GM18873 (cell line): ENCODE measurements around the gene BID.
"Not testable (repeated sequence)": the region's sequence is repeated elsewhere in the genome, so short reads cannot be mapped to it uniquely, and the experiment has no call there.

Source experiments
- ATAC-seq: cut with Tn5 transposase; IDR thresholded peaks from one replicate; pipeline ENCODE4 v1.9.1; 2021; ENCODE audit warnings: mild to moderate bottlenecking, moderate library complexity, moderate number of reproducible peaks; ENCODE audit not compliant: unreplicated experiment, low FRiP score

The BID gene

DNA sequence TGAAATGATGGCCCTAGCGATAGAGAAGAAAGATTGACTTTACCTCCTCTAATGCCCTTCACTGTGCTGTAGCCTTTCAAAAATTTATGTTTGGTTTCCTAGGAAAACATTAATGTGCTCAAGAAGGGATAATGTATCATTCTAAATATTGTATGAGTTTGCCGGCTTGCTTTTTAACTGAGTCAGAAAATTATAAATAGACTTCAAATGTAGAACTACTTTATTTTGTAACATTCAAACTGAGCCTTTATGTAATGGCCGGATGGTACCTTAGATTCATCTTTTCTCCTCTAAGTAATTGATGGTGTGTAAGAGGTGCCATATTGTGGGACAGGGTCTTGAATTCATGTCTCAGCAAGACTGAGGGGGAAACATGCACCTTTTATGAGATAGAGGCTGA lies 57.7 kb downstream of the BID start:
- no peak for ATAC-seq

DNA sequence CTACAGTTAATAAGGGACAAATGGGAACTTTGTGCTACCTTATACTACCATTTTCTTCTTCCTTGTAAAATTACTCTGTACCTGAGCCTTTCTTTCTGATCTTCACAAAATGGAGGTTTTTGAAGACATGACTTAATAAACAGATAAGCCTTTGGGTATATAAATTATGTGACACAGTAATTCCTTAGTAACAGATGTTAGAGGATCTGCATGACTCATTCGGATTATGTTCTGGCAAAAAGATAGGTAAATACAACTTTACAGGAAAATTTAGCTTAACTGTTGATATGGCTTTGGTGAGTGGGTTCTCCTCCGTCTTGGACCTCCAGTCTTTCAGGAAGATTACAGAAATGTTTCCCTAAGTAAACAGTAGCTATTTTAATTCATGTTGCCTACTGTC lies 61.8 kb downstream of the BID start:
- no peak for ATAC-seq

- ATAC-seq, result no peak
Observed at GRCh38 chr22:17710023-17710422, 64.2 kb downstream of the BID start.

GRCh38 chr22:17707526-17707925 lies 66.7 kb downstream of the BID start:
- ATAC-seq, result no peak

DNA sequence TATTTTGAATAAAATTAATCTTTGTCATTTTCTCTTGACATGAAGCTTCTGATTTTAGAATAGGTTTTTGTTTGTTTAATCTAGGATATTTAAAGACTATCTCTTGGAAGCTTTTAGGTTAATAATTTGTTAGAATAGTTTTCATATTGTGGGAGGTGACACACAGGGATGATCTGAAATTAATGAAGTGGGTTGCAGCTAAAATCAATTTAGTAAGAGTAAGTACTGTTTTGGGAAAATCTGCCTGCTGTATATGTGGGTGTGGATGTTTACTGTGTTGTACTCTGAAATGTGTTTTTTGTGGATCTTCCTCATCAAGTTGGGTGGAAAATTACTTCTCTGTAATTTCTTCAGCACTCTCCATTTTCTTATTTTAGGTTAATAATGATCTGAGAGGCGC lies 67.3 kb downstream of the BID start:
- ATAC-seq, result no peak

DNA sequence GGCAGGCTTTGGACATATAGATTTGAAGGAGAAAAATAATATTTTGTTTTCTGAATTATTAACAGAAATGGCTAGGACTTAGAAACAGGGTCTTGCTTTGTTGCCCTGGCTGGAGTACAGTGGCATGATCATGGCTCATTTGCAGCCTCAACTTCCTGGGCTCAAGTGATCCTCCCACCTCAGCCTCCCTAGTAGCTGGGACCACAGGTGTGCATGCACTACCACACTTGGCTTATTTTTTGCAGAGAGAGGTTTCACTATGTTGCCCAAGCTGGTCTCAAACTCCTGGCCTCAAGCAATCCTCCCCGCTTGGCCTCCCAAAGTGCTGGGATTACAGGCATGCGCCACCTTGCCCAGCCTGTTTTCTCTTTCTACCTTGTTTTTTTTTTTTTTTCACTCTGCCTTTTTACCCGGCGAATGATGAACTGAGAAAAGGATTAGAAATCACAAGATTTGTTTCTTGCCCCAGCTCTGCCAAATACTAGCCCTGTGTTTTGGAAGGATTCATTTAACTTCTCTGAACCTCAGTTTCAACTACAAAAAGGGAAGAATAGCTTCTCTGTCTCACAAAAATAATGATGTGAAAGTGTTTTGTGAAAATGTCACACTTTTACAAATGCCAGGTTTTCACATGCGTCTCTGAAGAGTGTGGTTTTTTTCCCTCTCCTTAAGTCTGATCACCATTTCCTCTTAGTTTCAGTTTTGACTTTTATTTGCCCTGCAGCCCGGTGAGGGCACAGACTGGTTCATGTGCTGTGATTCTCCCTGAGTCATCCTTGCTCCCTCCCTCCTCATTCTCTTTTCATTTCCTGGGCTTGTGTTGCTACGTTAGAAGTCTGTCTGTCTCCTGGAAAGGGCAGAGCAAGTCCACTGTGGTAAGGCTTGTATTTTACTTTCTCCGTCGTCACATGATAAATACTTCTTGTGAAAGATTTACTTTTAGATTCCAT lies 68.0 kb downstream of the BID start:
- peak; percentile 64 for ATAC-seq

- no peak for ATAC-seq
Observed at GRCh38 chr22:17705546-17705945, 68.7 kb downstream of the BID start.

DNA sequence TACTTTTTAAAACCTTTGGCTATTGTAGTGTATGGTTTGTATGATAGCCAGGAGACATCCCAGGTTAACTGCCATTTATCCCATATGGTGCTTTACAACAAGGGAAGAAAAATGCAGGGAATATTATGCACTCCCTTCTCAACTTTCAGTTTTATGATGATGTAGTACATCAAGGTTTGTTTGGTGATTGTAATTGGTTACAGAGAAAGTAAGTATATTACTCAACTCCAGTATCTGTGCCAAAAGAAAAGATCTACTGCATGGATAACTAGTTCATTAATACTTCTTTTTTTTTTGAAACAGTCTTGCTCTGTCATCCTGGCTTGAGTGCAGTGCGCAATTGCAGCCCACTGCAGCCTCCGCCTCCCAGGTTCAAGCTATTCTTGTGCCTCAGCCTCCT lies 70.5 kb downstream of the BID start:
- ATAC-seq, result no peak

DNA sequence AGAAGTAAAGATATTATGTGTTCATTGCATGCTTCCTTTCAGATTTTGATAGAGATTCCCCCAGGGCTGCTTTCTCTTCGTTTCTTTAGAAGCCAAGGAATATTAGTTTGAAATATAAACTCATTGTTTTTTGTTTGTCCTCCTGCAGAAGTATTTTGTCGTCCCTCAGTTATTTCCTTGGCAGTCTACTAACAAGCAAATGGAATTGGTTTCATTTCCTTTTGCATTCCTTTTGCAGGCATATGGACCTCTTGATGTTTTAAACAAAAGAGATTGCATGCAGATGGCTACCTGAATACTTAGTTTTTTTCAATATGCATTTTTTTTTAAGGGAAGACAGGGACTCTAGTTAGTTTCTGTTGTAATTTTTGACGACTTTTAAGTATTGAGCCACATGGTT lies 73.5 kb downstream of the BID start:
- ATAC-seq, result no peak

DNA sequence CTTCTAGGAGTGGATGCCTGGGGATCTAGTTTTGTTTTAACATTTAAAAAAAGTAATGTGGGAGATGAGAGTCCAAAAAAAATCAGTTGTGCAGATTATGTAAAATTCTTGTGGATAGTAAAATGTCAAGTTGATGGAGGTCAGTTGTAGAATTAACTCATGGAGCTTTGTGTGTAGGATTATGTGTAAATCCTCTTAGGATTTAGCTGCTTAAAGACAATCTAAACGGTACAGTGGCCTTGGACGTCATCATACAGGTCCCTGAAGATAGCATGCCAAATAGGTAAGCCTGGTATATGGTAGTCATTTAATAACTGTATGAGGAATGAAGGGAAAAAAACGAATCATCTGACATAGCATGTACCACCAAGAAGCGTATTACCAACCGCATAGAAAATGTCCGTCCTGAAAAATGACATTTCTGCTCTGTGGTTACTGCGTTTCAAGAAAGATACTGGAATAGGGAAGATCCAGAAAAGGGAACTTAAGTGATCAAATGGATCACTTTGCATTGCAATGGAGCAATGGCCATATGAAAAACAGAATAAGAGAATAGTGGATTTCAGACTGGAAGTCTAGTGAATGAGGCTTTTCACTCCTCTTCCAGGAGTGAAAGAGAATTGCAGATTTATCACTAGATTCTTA lies 74.5 kb downstream of the BID start:
- no peak for ATAC-seq

DNA sequence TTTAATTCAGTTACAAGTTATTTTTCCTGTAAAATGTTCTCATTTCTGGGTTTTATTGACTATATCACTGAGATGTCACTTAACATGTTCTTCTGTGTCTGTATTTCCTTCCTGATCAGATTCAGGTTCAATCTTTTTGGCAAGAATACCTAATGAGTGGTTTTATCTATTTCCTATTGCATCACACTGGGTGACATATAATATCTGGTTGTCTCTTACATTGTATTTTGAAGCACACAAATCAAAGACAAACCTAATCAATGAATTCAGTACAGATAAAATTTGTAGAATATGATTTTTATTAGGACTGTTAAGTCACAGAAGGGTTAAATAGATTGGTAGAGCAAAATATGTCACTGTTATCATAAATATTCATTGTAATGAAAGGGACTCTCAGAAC lies 75.3 kb downstream of the BID start:
- no peak for ATAC-seq

GRCh38 chr22:17698276-17698675 lies 76.0 kb downstream of the BID start:
- not testable (repeated sequence) for ATAC-seq

- not testable (repeated sequence) for ATAC-seq
Observed at GRCh38 chr22:17697196-17697595, 77.1 kb downstream of the BID start.

DNA sequence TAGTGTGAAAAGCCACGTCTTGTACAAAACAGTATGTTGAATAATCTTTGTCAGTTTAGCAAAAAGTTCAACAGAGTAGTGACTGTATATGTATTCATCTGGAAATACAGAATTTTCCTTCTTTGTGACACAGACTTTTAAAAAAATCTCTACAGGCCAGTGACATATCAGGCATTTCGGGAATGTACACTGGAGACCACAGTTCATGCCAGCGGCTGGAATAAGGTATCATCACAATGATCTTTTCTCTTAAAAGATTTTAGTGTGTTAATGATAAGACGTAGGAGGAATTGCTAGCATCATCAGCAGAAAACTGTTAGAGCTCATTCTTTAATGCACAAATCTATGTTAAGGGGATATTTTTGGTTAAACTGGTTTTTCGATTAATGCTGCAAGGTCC lies 78.3 kb downstream of the BID start:
- no peak for ATAC-seq

DNA sequence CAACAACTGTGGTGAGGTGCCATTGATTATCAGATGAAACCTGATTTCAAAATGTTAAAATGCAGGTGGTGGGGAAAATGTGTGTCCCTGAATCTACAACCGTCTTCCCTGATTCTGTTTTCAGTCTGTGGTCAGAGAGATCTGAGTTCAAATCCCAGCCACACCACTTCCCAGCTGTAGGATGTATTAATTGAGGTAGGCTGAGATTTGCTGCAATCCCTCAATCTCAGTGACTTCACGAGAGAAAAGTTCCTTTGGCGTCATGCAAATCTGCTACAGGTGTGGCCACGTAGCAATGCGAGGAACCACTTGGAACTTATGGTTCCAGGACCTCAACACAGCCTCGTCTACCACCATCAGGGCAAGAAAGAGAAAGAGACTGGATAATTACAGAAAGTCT lies 79.5 kb downstream of the BID start:
- ATAC-seq, result no peak

GRCh38 chr22:17694193-17694592 lies 80.1 kb downstream of the BID start:
- no peak for ATAC-seq

- ATAC-seq, result no peak
Observed at GRCh38 chr22:17692841-17693240, 81.4 kb downstream of the BID start.

DNA sequence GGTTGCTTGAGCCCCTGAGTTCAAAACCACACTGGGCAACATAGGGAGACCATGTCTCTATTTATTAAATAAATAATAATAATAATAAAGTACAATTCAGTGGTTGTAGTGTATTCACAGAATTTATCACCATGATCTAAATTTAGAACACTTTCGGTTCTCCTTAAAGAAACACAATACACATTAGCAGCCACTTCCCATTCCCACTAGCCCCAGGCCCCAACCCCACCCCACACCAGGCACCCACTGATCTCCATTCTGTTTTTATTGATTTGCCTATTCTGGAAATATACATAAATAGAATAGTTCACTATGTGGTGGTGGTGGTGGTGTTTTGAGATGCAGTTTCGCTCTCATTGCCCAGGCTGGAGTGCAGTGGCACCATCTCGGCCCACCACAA lies 90.0 kb downstream of the BID start:
- ATAC-seq, result no peak
